ENCODE results near the gene ARV1.

DNA sequence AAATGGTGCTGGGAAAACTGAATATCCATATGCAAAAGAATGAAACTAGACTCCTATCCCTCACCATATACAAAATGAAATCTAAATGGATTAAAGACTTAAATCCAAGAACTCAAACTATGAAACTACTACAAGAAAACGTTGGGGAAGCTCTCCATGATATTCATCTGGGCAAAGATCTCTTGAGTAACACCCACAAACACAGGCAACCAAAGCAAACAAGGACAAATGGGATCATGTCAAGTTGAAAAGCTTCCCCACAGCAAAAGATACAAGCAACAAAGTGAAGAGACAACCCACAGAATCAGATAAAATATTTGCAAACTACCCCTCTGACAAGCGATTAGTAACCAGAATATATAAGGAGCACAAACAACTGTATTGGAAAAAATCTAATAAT lies 14.0 kb upstream of the ARV1 start:
- TF ChIP-seq FOXM1 (IDR thresholded peaks at IDR 0.05; ENCODE audit: borderline replicate concordance), result no peak
- no peak for TF ChIP-seq BHLHE40 (IDR thresholded peaks at IDR 0.05; ENCODE audit: borderline replicate concordance)
- TF ChIP-seq HDGF (IDR thresholded peaks at IDR 0.05; ENCODE audit: borderline replicate concordance), result no peak
- no peak for TF ChIP-seq SP1 (IDR thresholded peaks at IDR 0.05)
- TF ChIP-seq CTBP1 (IDR thresholded peaks at IDR 0.05; ENCODE audit: borderline replicate concordance), result no peak
- no peak for TF ChIP-seq SUZ12 (IDR thresholded peaks at IDR 0.05)
- TF ChIP-seq FOXA1 (IDR thresholded peaks at IDR 0.05), result no peak

All from HEK293T (cell line).